HG02981 (cell line): ENCODE data around the gene CSNK1A1.

ENCODE experiments used
- ATAC-seq: cut with Tn5 transposase; IDR thresholded peaks from one replicate; pipeline ENCODE4 v1.9.1; 2021; ENCODE audit warnings: mild to moderate bottlenecking, moderate library complexity; ENCODE audit not compliant: unreplicated experiment

CSNK1A1 gene

DNA sequence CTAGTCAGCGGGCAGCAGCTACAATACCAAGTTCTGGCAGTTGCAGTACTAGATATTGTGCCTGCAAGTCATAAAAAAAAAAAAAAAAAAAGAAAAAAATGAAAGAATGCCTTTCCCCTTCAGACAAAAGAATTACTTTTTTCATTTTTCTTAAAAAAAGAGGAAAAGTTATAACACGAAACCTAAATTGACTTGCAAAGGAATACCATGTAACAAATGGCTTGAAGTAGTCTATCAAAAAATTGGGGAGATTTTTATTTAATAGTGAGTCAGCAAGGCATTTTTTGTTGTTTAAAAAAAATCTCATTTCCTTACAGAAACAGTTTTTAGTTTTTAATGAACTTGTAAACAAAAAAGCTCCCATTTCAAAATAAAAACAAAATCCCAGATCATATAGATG lies 55.6 kb downstream of the CSNK1A1 start:
- no peak for ATAC-seq

DNA sequence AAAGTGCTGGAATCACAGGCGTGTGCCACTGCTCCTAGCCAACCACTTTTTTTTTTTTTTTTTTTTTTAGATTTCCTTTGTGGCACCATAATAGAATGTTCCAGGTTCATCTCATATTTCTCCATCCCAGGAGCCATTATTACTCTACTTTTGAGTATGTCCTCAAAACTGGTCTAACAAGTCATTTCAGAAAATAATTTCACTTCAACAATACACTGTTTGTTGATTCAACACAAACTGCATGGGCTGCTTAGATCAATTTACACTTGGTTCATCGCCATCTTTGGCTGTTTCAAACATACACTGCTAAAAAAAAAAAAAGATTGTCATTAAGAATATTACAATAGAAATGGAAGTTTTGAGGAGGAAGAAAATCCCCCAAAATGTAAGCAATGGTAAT lies 57.9 kb downstream of the CSNK1A1 start:
- ATAC-seq, result no peak

DNA sequence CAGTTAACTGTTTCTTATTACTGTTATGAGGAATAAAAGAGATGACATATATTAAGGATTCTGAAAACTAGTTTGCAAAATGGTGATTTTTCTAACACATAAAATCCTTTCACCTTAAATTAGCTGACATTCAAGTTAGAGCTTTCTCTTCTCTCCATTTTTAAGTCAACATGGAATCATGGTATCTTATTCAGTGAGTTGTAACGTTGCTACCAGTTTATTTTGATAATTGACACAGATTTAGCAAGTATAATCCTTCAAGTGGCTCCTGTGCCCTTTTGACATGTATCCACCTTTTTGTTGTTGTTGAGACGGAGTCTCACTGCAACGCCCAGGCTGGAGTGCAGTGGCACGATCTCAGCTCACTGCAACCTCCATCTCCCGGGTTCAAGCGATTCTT lies 58.5 kb downstream of the CSNK1A1 start:
- ATAC-seq, result no peak

DNA sequence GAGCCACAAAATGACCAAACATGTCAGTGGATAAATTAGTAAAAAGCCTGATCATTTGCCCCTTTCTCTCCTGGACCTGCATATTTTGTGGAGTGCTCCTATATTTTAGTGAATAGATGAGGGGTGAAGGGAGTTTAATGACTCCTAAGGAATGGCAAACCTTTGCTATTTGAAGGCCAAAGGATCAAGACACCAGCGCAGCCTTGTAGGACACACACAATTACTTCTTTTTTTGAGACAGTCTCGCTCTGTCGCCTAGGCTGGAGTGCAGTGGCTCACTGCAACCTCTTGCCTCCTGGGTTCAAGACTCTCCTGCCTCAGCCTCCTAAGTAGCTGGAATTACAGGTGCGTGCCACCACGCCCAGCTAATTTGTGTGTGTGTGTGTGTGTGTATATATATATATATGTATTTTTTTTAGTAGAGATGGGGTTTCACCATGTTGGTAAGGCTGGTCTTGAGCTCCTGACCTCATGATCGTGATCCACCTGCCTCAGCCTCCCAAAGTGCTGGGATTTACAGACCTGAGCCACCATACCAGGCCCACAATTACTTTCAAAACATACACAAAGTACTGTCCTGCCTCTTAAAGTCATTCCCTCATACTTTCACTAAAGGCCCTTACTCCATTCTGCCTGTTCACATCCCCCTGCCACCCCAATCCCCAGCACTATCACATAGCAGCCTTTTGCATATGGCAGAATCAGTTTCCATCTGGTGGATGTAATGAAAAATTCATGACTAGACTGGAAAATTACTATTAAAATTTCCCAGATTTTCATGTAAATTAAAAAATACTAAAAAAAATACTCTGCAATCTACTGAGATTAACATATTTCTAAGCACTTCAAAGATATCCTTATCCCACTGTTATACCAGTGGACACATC lies 60.4 kb downstream of the CSNK1A1 start:
- no peak for ATAC-seq

DNA sequence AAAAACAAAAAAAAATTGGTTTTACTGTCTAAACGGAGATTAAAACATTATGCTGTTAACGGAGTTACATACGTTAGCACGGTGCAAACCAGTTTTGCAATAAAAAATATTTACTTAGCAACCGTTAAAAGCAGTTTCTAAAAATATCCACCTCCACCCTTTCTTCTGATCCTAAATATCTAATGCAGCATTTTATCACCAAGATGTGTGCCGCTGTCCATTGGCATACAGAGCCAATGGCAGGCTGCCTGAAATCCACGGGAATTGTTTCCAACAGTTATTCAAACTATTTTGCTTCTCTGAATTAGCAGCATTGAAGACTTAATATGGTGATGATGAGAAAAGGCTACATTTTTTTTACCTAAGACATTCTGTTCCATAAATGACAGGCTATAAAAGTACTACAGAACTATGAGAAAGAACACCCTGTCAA lies 61.6 kb downstream of the CSNK1A1 start:
- ATAC-seq, result no peak

DNA sequence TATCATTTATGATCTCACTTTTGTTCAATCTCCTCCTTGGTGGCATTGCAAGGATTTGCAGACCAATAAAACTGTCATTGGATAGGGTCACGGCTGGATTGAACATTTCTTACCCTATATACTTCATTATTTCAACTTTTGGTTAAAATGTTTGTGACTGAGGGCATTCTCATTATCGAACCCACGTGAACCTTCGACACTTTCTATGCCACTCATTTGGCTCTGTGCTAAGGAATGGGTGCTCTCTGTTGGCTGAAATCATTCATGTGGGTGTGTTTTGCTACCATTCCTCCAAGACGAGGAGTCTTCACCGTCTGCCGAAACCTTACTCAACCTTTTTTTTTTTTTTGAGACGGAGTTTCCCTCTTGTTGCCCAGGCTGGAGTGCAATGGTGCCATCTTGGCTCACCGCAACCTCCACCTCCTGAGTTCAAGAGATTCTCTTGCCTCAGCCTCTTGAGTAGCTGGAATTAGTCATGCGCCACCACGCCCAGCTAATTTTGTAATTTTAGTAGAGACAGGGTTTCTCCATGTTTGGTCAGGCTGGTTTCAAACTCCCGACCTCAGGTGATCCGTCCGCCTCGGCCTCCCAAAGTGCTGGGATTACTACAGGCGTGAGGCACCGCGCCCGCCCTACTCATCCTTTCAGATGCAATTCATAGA lies 62.5 kb downstream of the CSNK1A1 start:
- no peak for ATAC-seq

- no peak for ATAC-seq
These were observed 63.6 kb downstream of the CSNK1A1 start for GRCh38 chr5:149487672-149488071.

- no peak for ATAC-seq
These were observed 64.3 kb downstream of the CSNK1A1 start for GRCh38 chr5:149486726-149487635.

DNA sequence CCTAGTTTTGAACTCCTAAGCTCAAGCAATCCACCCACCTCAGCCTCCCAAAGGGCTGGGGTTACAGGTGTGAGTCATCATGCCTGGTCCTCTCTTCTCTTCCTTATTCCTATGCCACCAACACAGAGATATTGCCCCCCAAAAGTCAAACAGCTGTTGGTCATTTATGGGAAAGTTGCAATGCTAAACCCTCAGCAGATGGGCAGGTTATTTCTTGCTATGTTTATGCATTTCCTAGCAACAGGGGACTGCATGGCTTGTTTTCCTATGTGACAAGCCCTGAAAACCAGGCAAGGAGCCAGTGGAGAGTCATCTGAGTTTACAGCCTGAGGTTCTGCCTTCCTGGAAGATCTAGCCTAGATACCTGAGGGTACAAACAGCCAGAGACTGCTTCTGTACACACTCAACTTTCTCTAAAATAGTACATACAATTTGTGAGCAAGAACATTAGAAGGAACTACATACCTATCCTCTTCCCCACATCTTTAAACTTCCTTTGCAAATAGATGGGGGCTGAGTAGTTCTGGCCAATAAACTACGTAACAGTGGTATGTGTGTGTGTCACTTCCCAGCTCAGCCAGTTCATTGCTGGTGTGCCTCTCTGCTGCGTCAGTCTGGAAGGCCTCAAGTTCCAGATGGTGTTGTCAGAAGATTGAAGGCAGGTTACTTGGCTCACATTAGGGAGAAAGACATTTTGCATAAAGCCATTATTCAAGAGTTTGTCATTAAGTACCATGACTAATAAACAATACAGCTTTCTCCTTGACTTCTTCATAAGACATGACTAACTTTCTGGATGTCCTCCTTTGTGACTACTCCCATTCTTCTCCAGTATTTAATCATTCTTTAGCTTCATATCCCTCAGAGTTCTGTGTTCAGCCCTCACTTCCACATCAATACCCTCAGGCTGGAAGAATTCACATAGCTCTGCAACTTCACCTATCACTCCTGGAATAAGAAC lies 65.3 kb downstream of the CSNK1A1 start:
- ATAC-seq, result no peak

- ATAC-seq, result no peak
These were observed 69.8 kb downstream of the CSNK1A1 start for GRCh38 chr5:149481485-149481884.

DNA sequence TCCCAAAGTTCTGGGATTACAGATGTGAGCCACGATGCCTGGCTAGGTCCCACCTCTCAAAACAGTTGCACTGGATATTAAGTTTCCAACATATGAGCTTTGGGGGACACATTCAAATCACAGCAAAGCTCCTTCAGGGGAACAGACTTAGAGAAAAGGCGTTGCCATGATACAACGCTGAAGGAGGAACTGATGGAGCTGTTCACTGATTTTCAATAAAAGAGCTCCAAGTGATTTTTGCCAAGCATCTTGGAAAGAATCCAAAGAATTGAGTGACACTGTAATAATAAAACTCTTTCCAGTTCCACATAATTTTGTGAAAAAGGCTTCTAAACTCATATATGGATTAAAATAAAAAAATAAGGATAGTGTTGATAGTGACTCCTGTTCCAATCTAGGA lies 72.5 kb downstream of the CSNK1A1 start:
- no peak for ATAC-seq

- ATAC-seq, result no peak
These were observed 75.5 kb downstream of the CSNK1A1 start for GRCh38 chr5:149475777-149476176.

DNA sequence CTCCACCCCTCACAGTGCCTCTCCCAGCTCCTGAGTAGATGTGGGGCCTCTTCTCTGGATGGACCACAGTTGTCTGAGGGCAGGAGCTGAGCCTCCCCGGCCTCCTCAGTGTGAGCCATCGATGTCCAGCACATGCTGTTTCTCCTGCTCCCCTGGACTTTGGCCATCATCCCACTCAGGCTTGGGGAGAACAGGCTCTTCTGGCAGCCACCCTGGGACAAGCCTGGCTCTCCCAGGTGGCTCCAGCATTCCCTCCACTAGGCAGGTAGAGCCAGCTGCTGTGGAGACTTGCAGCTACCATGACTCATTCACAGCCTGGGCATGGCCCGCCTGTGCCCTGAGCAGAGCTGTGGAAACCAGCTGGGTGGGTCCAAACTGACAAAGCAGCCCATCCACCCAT lies 77.0 kb downstream of the CSNK1A1 start:
- ATAC-seq, result no peak

DNA sequence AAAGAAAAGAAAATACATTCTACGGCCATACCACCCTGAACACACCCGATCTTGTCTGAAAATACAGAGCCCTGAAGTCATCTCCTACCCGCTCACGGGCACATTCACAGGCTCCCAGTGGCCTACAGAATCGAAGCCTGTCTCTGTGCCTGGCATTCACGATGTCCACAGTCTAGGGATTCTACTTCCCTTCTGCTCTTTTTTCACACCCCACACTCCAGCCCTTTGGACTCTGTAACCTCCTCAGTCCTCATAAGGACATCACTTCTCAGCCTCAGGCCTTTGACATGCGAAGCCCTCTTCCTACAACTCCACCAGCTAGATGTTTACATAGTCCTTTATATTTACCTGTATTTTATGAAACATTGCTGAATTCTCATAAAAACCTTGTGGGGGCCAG lies 77.8 kb downstream of the CSNK1A1 start:
- ATAC-seq, result no peak

DNA sequence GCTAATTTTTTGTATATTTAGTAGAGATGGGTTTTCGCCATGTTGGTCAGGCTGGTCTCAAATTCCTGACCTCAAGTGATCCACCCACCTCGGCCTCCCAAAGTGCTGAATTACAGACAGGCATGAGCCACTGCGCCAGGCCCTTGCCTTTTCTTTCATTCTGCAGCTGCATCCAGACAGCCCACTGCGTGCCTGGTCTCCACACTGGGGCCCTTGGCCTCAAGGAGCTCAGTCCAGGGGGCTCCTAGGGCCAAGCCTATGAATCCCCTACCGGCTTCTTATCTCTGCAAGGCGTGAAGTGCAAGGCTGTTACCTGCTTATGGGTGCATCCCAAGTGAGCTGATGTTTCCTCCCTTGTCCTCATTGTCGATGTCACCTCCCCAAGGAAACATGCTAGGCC lies 78.8 kb downstream of the CSNK1A1 start:
- ATAC-seq, result no peak

DNA sequence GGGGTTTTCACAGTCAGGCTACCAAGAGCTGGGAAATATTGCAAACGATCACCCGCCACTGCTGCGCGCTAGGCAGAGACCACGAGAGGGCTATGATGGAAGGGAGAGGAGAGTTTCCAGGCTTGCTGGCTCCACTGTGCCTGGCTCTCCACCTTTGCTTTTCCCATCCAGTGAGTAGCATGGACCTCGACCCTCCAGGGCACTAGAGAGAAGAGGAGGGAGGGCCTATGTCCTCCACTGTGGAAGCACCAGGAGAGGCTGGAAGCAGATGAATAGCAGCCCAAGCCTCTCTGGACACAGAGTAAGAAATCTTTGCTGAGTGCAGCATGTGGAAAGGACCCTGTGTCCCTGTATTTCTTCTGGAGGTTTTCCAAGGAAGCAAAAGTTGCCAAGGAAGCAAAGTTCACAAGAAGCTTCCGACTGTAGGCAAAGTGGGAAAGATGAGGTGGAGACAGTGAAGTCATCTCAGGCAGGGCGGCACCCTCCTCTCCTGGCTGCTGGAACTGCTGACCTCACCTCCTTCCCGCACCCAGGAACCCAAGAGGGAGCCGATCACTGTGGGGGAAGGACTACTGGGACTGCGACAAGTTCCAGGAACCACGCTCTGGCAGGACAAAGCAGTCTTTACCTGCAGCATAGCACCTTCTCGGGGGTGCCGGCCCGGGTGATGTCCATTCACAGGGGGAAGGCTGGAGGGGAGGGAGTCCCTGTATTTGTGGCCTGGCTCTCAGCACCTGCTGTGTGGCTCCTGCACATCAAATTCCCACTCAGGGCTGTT lies 79.6 kb downstream of the CSNK1A1 start:
- no peak for ATAC-seq

GRCh38 chr5:149470942-149471341 lies 80.3 kb downstream of the CSNK1A1 start:
- no peak for ATAC-seq

- no peak for ATAC-seq
These were observed 84.7 kb downstream of the CSNK1A1 start for GRCh38 chr5:149466457-149466972.

DNA sequence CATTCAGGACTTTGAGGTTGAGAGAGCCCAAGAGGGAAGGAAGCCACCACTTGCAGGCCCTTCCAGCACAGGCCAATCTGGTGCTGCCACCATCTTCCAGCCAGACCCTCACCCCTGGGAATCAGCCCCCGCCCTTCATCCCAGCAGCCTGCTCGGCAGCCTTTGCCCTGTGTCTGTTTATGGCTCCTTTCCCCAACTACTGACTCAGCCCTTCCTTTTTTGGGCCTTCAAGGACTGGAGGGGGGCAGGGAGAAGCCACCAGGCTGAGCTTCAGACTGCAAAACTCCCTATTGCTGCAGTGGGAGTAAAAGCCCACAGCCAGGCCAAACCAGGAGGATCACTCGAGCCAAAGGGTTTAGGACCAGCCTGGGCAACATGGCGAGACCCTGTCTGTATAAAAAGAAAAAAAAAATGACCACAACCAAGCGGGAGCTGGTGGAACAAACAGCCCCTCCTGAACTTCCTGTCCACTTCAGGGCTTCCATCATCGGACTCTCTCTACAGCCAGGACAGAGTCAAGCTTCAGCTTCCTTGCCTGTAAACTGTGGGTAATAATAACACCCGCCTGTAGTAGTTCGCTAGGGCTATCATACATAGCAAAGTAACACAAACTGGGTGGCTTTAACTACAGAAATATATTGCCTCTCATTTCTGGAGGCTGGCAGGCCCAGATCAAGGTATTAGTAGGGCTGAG lies 86.3 kb downstream of the CSNK1A1 start:
- no peak for ATAC-seq
